Endothelial cell of umbilical vein (primary cell): ENCODE measurements around the gene TUBB3. TPM values are rescaled to one million over a fixed set of nuclear protein-coding genes. Genes with fewer than 3 reads are reported as not detected.

Source experiments
- BruUV-seq: library from RNA; stranded (reverse); fragments of 400-500 nt; replicated peaks from 2 replicates; lab custom pipeline; 2021; lab: Mats Ljungman, UMichigan
- CTCF ChIA-PET: fragments of 300-600, 350-600 bp; sonication (Branson Sonifier 250); formaldehyde crosslinking; loops from one replicate; lab custom pipeline; 2021; ENCODE audit warnings: antibody characterized with exemption, inconsistent platforms; lab: Charles Lee
- POLR2A ChIA-PET: fragments of 300-600, 350-600 bp; sonication (Branson Sonifier 250); formaldehyde crosslinking; loops from one replicate; lab custom pipeline; 2021; ENCODE audit warnings: antibody characterized with exemption, inconsistent platforms; lab: Charles Lee
- DNase-seq: peaks from one replicate; pipeline ENCODE4 v3.0.0-alpha.2; 2011; ENCODE audit warnings: low read depth, low spot score
- FAIRE-seq: peaks from 2 replicates; lab custom pipeline; 2011; peaks lifted over from hg19 to GRCh38; lab: Jason Lieb, UNC
- H2AFZ ChIP-seq: 2 replicates; pipeline ENCODE4 v1.6.0; 2012; ENCODE audit warnings: low read depth, low read length, control low read depth, inconsistent platforms
- H3K27ac ChIP-seq: 2 replicates; pipeline ENCODE4 v1.5.1; 2011; ENCODE audit warnings: low read depth, mild to moderate bottlenecking, control low read depth, low read length, moderate library complexity; ENCODE audit not compliant: insufficient read depth
- H3K27me3 ChIP-seq, 2 experiments: 2 replicates each; pipeline versions ENCODE4 v1.6.0 to v1.6.1; 2011; ENCODE audit warnings: low read length in 2 of 2, mixed read lengths in 1 of 2; ENCODE audit not compliant: control insufficient read depth in 2 of 2, insufficient read depth in 2 of 2
- H3K36me3 ChIP-seq, 2 experiments: 2 replicates in 1 of 2; 3 replicates in 1 of 2; pipeline ENCODE4 v1.5.1; 2011; ENCODE audit warnings: low read length in 2 of 2, mild to moderate bottlenecking in 1 of 2, moderate library complexity in 1 of 2; ENCODE audit not compliant: control insufficient read depth in 2 of 2, insufficient read depth in 2 of 2; ENCODE audit errors: extremely low read depth in 1 of 2
- H3K4me1 ChIP-seq: 3 replicates; pipeline ENCODE4 v1.5.1; 2011; ENCODE audit warnings: mild to moderate bottlenecking, low read length; ENCODE audit not compliant: control insufficient read depth, insufficient read depth; ENCODE audit errors: extremely low read depth
- H3K4me2 ChIP-seq: 2 replicates; pipeline ENCODE4 v1.6.1; 2011; ENCODE audit warnings: low read length, control low read depth, mixed read lengths; ENCODE audit not compliant: insufficient read depth
- H3K4me3 ChIP-seq, 3 experiments: fragments of 200-600 bp in 1 of 3; sonication (generic), shearing (Covaris generic) in 1 of 3; replicated peaks in 1 of 3; 2 replicates each; pipeline ENCODE4 v1.5.1; 2011 to 2016; ENCODE audit warnings: control low read depth in 3 of 3, low read length in 3 of 3, mild to moderate bottlenecking in 2 of 3, inconsistent platforms in 1 of 3, low read depth in 1 of 3, moderate library complexity in 1 of 3; ENCODE audit not compliant: insufficient read depth in 1 of 3
- H3K79me2 ChIP-seq: 2 replicates; pipeline ENCODE4 v1.6.0; 2012; ENCODE audit warnings: low read length, inconsistent platforms; ENCODE audit not compliant: control insufficient read depth, insufficient read depth
- H3K9ac ChIP-seq: replicated peaks from 2 replicates; pipeline ENCODE3; 2011; ENCODE audit warnings: low read length, control low read depth; ENCODE audit not compliant: insufficient read depth; ENCODE audit errors: extremely low read depth
- H3K9me1 ChIP-seq: replicated peaks from 3 replicates; pipeline ENCODE4 v1.6.0; 2011; ENCODE audit warnings: mild to moderate bottlenecking, low read length; ENCODE audit not compliant: control insufficient read depth, insufficient read depth; ENCODE audit errors: extremely low read depth
- H3K9me3 ChIP-seq: replicated peaks from 2 replicates; pipeline ENCODE4 v1.5.1; 2012; ENCODE audit warnings: low read length, inconsistent platforms; ENCODE audit not compliant: control insufficient read depth, insufficient read depth
- H4K20me1 ChIP-seq: replicated peaks from 2 replicates; pipeline ENCODE3; 2011; ENCODE audit warnings: mild to moderate bottlenecking, low read length; ENCODE audit not compliant: control insufficient read depth, insufficient read depth; ENCODE audit errors: extremely low read depth
- CTCF ChIP-seq, 2 donors: IDR thresholded peaks; 1 replicate in 1 of 2; 2 replicates in 1 of 2; pipeline ENCODE4 v1.5.1; 2011; ENCODE audit warnings: low read length in 2 of 2, mild to moderate bottlenecking in 2 of 2, moderate library complexity in 2 of 2, control low read depth in 1 of 2, inconsistent platforms in 1 of 2, low read depth in 1 of 2; ENCODE audit not compliant: insufficient read depth in 1 of 2; ENCODE audit errors: extremely low read depth in 1 of 2
- EZH2 ChIP-seq: IDR thresholded peaks from 2 replicates; pipeline ENCODE4 v1.6.1; 2012; ENCODE audit warnings: borderline replicate concordance, low read depth, mild to moderate bottlenecking, moderate library complexity, low read length, inconsistent platforms; ENCODE audit not compliant: severe bottlenecking
- FOS ChIP-seq: IDR thresholded peaks from 2 replicates; pipeline ENCODE4 v1.6.1; 2011; ENCODE audit warnings: mild to moderate bottlenecking, low read length, moderate library complexity, borderline replicate concordance; ENCODE audit not compliant: insufficient read depth
- GATA2 ChIP-seq: IDR thresholded peaks from 2 replicates; pipeline ENCODE4 v1.7.0; 2011; ENCODE audit warnings: low read depth, mild to moderate bottlenecking, moderate library complexity, mixed read lengths, low read length; ENCODE audit not compliant: insufficient read length, insufficient read depth
- JUN ChIP-seq: IDR thresholded peaks from 2 replicates; pipeline ENCODE4 v1.6.1; 2011; ENCODE audit warnings: borderline replicate concordance, low read depth; ENCODE audit not compliant: insufficient read length, insufficient read depth
- MYC ChIP-seq: IDR thresholded peaks from one replicate; pipeline ENCODE4 v1.6.1; 2011; ENCODE audit warnings: mild to moderate bottlenecking, low read depth, low read length
- POLR2A ChIP-seq: IDR thresholded peaks from 2 replicates; pipeline ENCODE4 v1.6.1; 2012; ENCODE audit warnings: low read depth, mild to moderate bottlenecking, control low read depth, low read length
- POLR2AphosphoS5 ChIP-seq: IDR thresholded peaks from 2 replicates; pipeline ENCODE4 v1.6.1; 2012; ENCODE audit warnings: low read depth, mild to moderate bottlenecking, control low read depth, low read length, moderate library complexity; ENCODE audit not compliant: insufficient read depth
- dilution Hi-C: fragments of 300-500 bp; cut with MboI; formaldehyde crosslinking; loops from one replicate; pipeline ENCODE4 v1.15.0; 2019; ENCODE audit warnings: low sequenced_read_pairs; ENCODE audit not compliant: extremely low pct_ligation_motif_present
- intact Hi-C: fragments of 100-400 bp; cut with micrococcal nuclease; formaldehyde crosslinking; loops from one replicate; pipeline ENCODE4 v1.10.0; 2022
- polyA plus RNA-seq, 4 experiments: library from polyadenylated mRNA; depleted of rRNA in 3 of 4; stranded (reverse) in 3 of 4; unstranded in 1 of 4; fragments of >200 nt; gene quantifications; 2 replicates each; pipeline versions ENCODE4 v1.2.1 to v1.2.3, GENCODE V29; 2011 to 2012; ENCODE audit warnings: missing spikeins in 1 of 4
- total RNA-seq: library from RNA; stranded (reverse); gene quantifications from 2 replicates; pipeline ENCODE4 v1.2.3, GENCODE V29; 2021
- TF ChIP-seq, protein P1 (sequence below): IDR thresholded peaks from 2 replicates; pipeline ENCODE4 v1.6.1; 2011; ENCODE audit not compliant: insufficient read depth, insufficient read length

Gene TUBB3
- total and polyA plus RNA-seq, 2 donors (not counting 3 experiments of a cell fraction or from before 2014, with no cell fraction given), result 170 to 215 TPM

DNA sequence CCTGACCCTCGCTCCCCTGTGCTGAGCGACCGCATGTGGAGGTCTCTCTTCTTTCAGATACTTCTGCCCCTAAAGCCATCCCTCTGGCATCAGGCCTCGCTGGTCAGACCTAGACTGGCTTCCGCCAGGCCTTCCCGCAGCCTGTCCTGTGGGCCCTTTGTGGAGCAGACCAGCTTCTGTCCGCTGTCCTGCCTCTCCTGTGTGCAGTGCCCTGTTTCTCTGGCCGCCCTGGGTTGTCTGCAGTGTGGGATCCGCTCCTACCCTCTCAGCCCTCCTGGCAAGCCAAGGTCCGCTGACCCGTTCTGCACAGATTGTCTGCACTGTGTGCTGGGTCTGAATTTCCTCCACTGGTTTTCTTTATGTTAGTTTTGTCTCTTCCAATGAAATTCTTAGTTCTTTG lies 25.9 kb upstream of the TUBB3 start:
- H3K27me3 ChIP-seq, result no peaks in the 10 kb centered on the region

More for the DNA sequence above, 25.9 kb upstream of the TUBB3 start:
- H3K4me3 ChIP-seq, result no peak overlapping the region
- H3K79me2 ChIP-seq, result no peaks in the 10 kb centered on the region
- no peaks in the 10 kb centered on the region for H3K4me1 ChIP-seq
- no TSS peak for BruUV-seq
- CTCF ChIA-PET, result interaction anchor here (1.0 kb wide), 1 partner anchor 13 kb away, joined by 4 read pairs; no protein-coding TSS in a partner anchor
- TF ChIP-seq JUN (no peak), FOS (no peak), MYC (no peak), POLR2A (no peak), POLR2AphosphoS5 (no peak), EZH2 (no peak), CTCF (IDR thresholded peaks at IDR 0.05; ENCODE audit: extremely low read depth in 1 of 2, insufficient read depth in 1 of 2, low read depth in 1 of 2, low read length in 2 of 2) (no peak), GATA2 (no peak)
- TF ChIP-seq, protein P1, sequence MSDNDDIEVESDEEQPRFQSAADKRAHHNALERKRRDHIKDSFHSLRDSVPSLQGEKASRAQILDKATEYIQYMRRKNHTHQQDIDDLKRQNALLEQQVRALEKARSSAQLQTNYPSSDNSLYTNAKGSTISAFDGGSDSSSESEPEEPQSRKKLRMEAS, result no peak
- no peak overlapping the region for H3K27ac ChIP-seq
- peaks cover 14 to 54% of the 10 kb centered on the region in 2 experiments for H3K36me3 ChIP-seq
- no peak overlapping the region for H3K4me2 ChIP-seq
- dilution Hi-C loops (no loop called here), intact Hi-C loops (no loop called here)
- H2AFZ ChIP-seq, result no peak overlapping the region
- no peak overlapping the region for H3K9ac ChIP-seq
- H4K20me1 ChIP-seq, result peaks cover 2% of the 10 kb centered on the region
- H3K9me3 ChIP-seq, result no peaks in the 10 kb centered on the region
- no peak for FAIRE-seq
- DNase-seq, result no peak
- H3K9me1 ChIP-seq, result no peaks in the 10 kb centered on the region
- POLR2A ChIA-PET, result interaction anchor here (0.8 kb wide), 1 partner anchor 10 kb away, joined by 6 read pairs; no protein-coding TSS in a partner anchor
